HG03135 (cell line): Measurements from ENCODE around the gene TOMM40.
"Not testable (repeated sequence)": the region's sequence is repeated elsewhere in the genome, so short reads cannot be mapped to it uniquely, and the experiment has no call there.

Experiments used
- ATAC-seq: cut with Tn5 transposase; IDR thresholded peaks from one replicate; pipeline ENCODE4 v1.9.1; 2021; ENCODE audit warnings: mild to moderate bottlenecking, moderate library complexity; ENCODE audit not compliant: unreplicated experiment

Gene TOMM40

DNA sequence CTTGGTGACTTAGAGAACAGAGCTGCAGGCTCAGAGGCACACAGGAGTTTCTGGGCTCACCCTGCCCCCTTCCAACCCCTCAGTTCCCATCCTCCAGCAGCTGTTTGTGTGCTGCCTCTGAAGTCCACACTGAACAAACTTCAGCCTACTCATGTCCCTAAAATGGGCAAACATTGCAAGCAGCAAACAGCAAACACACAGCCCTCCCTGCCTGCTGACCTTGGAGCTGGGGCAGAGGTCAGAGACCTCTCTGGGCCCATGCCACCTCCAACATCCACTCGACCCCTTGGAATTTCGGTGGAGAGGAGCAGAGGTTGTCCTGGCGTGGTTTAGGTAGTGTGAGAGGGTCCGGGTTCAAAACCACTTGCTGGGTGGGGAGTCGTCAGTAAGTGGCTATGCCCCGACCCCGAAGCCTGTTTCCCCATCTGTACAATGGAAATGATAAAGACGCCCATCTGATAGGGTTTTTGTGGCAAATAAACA lies 33.2 kb downstream of the TOMM40 start:
- no peak for ATAC-seq

DNA sequence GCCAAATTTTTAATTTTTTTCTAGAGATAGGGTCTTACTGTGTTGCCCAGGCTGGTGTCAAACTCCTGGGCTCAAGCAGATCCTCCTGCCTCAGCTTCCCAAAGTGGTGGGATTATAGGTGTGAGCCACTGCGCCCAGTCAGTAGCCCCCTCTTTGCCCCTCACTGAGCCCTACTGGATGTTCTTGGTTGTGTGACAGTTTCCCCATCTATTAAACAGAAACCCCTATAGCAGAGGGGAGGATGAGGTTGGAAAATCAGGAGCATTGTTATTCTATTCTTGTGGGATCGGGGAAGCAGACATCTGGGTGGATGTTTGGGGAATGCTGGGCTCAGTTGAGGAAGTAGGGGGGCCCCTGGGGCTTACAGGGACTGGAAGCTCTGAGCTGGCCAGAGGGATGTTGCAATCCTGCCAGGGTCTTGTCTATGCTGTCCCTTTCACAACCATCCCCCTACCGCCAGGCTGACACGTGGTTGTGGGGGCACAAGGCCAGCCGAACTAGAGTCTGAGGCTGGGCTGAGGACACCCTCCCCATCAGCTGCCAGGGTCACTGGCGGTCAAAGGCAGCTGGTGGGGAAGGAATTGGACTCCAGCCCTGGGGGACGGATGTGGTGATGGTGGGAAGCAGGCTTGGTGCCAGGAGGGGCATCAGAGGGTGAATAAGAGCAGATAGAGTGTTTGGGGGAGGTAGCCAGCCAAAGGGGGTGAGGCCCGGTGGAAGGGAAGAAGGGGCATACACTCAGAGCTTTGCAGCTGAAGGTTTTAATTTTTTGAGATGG lies 34.2 kb downstream of the TOMM40 start:
- ATAC-seq: no peak

DNA sequence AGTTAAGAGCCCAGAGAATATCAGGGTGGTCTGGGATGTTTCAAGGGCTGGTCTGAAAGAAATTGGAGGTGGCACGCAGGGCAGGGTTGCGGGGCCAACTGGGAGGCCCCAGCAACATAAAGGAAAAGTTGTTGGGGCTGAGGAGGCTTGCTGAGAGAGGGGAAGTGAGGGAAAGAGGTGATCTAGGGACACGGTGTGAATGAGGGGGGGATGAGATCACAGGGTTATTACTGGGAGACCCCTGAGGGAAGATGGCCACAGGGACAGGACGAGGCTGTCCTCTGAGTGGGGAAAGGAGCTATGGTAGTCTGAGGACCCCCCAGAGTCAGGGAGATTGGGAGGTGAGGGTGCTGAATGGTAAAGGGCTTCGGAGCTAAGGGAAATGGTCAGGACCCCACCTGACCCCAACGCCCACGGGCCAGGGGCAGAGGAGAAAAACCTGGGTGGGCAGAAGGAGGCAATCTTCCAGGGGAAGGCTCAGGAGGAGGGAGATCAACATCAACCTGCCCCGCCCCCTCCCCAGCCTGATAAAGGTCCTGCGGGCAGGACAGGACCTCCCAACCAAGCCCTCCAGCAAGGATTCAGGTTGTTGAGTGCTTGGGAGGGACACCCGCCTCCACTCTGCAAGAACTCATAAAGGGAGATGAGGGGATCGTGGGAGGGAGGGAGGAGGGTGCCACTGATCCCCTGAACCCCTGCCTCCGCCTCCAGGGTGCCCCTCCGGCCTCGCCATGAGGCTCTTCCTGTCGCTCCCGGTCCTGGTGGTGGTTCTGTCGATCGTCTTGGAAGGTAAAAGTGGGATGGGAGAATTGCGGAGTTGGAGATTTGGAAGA lies 35.4 kb downstream of the TOMM40 start:
- ATAC-seq: not testable (repeated sequence)

DNA sequence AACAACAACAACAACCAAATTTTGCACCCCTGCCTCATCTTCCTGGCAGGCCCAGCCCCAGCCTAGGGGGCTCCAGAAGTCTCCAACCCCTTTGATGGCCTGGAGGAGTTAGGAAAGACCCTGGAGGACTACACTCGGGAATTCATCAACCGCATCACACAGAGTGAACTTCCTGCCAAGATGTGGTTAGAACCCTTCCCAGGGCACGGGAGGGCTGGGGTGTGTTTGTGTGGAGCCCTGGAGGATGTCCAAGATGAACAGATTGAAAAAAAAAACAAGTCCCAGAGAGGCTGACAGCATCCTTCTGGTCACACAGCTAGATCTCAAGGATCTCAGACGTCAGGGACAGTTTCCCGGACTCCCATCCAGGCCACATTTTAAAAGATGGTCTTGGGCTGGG lies 36.7 kb downstream of the TOMM40 start:
- no peak for ATAC-seq

GRCh38 chr19:44930088-44930487 lies 39.0 kb downstream of the TOMM40 start:
- no peak for ATAC-seq

- no peak for ATAC-seq
Measured at GRCh38 chr19:44931541-44931940, 40.5 kb downstream of the TOMM40 start.

GRCh38 chr19:44939668-44940067 lies 48.6 kb downstream of the TOMM40 start:
- ATAC-seq: no peak

- ATAC-seq: no peak
Measured at GRCh38 chr19:44942067-44942571, 51.1 kb downstream of the TOMM40 start, which contains the start of gene APOC4. Gene APOC4, plus strand, starts transcription at chr19:44942237. Its CDS starts 41 bp downstream, at chr19:44942278.

GRCh38 chr19:44943801-44944249 lies 52.8 kb downstream of the TOMM40 start:
- no peak for ATAC-seq

- no peak for ATAC-seq
Measured at GRCh38 chr19:44947041-44947581, 56.1 kb downstream of the TOMM40 start.

DNA sequence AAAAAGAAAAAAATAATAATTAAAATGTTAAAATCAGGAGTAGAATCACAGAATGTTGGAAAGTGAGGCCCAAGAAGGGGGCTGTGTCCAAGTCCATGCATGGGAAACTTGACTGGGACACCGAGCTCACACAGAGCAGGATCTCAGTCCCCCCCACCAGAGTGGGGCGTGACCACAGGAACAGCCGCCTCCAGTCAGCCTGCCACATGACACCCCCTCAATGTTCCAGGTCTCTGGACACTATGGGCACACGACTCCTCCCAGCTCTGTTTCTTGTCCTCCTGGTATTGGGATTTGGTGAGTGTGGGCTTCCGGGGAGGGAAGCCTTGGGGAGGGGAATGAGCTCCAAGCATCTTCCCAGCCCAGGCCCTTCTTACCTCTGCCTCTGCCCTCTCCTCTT lies 57.2 kb downstream of the TOMM40 start:
- ATAC-seq: no peak

- ATAC-seq: no peak
Measured at GRCh38 chr19:44948763-44949374, 57.8 kb downstream of the TOMM40 start.

DNA sequence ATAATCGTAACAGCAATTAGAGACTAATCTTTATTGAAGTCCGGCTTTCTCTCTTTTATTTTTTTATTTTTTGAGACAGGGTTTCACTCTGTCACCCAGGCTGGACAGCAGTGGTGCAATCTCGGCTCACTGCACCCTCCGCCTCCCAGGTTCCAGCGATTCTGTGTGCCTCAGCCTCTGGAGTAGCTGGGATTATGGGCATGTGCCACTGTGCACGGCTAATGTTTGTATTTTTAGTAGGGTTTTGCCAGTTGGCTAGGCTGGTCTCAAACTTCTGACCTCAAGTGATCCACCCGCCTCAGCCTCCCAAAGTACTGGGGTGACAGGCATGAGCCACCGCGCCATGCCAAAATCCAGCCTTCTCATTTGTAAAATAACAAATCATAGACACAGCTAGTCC lies 58.5 kb downstream of the TOMM40 start:
- no peak for ATAC-seq

DNA sequence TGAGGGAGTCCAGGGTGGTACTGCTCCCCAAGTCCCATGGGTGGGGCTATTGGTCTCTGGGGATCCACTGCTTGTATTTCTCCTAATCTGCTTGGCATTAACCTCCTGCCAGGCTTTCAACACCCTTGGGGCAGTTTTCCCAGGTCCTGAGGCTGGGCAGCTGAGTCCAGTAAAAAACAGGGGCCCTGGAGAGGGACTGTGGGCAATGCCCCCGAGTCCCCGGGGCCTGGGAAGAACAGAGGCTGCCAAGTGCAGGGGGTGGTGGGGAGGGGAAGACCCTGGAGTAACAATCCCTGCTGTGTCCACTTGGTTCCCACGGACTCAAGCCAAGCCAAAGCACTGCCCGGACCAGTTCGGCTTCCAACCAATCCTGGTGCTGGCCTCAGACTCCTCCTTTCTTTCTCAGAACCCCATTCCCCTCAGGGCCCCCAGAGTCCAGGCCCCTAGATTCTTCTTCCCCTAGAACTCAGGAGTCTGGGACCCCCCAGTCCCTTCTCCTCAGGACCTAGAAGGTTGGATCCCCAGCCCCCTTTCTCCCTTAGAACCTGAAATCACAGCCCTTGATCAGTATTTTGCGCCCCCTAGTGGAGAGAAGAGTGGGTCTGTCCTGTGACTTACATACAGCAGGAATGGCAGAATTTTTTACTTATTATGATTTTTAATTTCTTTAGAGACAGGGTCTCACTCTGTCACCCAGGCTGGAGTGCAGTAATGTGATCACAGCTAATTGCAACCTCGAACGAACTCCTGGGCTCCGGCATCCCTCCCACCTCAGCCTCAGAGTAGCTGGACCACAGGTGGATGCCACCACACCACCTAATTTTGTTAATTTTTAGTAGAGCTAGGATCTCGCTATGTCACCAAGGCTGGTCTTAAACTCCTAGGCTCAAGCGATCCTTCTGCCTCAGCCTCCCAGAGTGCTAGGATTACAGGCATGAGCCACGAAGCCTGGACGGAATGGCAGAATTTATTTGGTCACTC lies 60.4 kb downstream of the TOMM40 start:
- no peak for ATAC-seq
